Spleen (tissue), 7 donors: Measurements from ENCODE around the gene MOK.

Source experiments
- CTCF ChIP-seq, 11 experiments: fragments of 200-600 bp in 7 of 11; fragments of 450-650 bp in 4 of 11; sonication (generic) in 4 of 11; IDR thresholded peaks in 8 of 11; conservative IDR thresholded peaks in 3 of 11; 1 replicate in 7 of 11; 2 replicates in 4 of 11; pipeline versions ENCODE4 v1.4.0 to v1.8.0; 2016 to 2021; ENCODE audit warnings: antibody characterized with exemption in 11 of 11, inconsistent platforms in 4 of 11, mild to moderate bottlenecking in 1 of 11
- POLR2A ChIP-seq, 3 donors: fragments of 450-650 bp; IDR thresholded peaks; one replicate each; pipeline ENCODE4 v1.5.1; 2017; ENCODE audit warnings: antibody characterized with exemption in 3 of 3, mild to moderate bottlenecking in 1 of 3
- POLR2AphosphoS5 ChIP-seq, 3 donors: sonication (generic); formaldehyde crosslinking; IDR thresholded peaks; one replicate each; pipeline ENCODE4 v1.5.1; 2017; ENCODE audit warnings: antibody characterized with exemption in 3 of 3
- donor health status: DM: no; HTN: no; CAD: no; lungs with moderate emphysema.
- donor health status: DM: no; HTN: no; CAD: no.
- donor health status: DM: no; HTN: no; CAD: no.

- TF ChIP-seq CTCF (IDR thresholded peaks at IDR 0.05 in 8 of 11, conservative IDR thresholded peaks at IDR 0.05 in 3 of 11): no peak
- TF ChIP-seq POLR2AphosphoS5 (IDR thresholded peaks at IDR 0.05): peak in 1 of 3 donors; percentile 18
- TF ChIP-seq POLR2A (IDR thresholded peaks at IDR 0.05): no peak
Observed at GRCh38 chr14:102201776-102202175, 103.2 kb downstream of the MOK start.
